Fibroblast of pulmonary artery (primary cell): ENCODE data around the gene MTO1.

ENCODE experiments used
- DNase-seq: peaks from one replicate; pipeline ENCODE4 v3.0.0-alpha.2; 2010; ENCODE audit warnings: low read depth
- H3K4me3 ChIP-seq: replicated peaks from 2 replicates; pipeline ENCODE4 v1.5.1; 2011; ENCODE audit warnings: low read depth, mild to moderate bottlenecking, control low read depth, low read length, moderate library complexity
- CTCF ChIP-seq: IDR thresholded peaks from 2 replicates; pipeline ENCODE4 v1.5.1; 2011; ENCODE audit warnings: mild to moderate bottlenecking, control low read depth, low read length, inconsistent platforms; ENCODE audit errors: missing control alignments

Gene MTO1

GRCh38 chr6:73477407-73477806, 15.9 kb downstream of the MTO1 start:
- no peak overlapping the region for H3K4me3 ChIP-seq
- TF ChIP-seq CTCF, result no peak
- no peak for DNase-seq

GRCh38 chr6:73481969-73482368, 20.4 kb downstream of the MTO1 start:
- TF ChIP-seq CTCF, result no peak
- H3K4me3 ChIP-seq, result no peak overlapping the region
- no peak for DNase-seq

GRCh38 chr6:73484438-73484837, 22.9 kb downstream of the MTO1 start:
- no peak for DNase-seq
- TF ChIP-seq CTCF, result no peak

GRCh38 chr6:73487473-73487872, 25.9 kb downstream of the MTO1 start:
- DNase-seq, result no peak
- no peak for TF ChIP-seq CTCF
- no peak overlapping the region for H3K4me3 ChIP-seq

More at GRCh38 chr6:73484438-73484837, 22.9 kb downstream of the MTO1 start:
- no peak overlapping the region for H3K4me3 ChIP-seq

GRCh38 chr6:73491377-73491776, 29.8 kb downstream of the MTO1 start:
- H3K4me3 ChIP-seq, result no peak overlapping the region
- TF ChIP-seq CTCF, result no peak
- peak; percentile 10 for DNase-seq

GRCh38 chr6:73497915-73498314, 36.4 kb downstream of the MTO1 start:
- H3K4me3 ChIP-seq, result no peak overlapping the region
- no peak for DNase-seq
- no peak for TF ChIP-seq CTCF

DNA sequence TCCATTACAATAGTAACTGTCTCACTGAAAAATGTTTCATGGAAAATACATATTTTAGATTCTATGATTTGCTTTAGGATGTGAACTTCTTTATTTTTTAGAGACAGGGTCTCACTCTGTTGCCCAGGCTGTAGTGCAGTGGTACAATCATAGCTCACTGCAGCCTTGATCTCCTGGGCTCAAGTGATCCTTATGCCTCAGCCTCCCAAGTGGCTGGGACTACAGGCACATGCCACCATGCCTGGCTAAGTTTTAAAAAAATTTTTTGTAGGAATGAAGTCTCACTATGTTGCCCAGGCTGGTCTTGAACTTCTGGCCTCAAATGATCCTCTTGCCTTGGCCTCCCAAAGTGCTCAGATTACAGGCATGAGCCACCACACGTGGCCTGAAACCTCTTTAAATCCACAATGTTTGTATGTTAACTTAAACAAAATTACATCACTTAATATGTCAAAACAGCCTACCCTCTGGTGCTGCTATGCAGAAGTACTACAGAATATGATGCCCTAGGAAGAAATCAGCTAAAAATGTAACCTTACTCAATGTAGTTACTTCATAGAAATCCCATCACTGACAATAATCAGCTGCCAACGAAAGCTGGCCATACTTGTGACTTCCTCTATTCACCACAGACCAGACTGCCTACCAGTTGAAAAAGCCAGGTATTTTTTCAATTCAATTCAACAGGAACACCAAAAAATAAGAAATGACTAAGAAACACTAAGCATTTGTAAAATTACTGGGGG, 41.7 kb downstream of the MTO1 start:
- DNase-seq, result no peak
- H3K4me3 ChIP-seq, result no peak overlapping the region
- no peak for TF ChIP-seq CTCF
